GM18517 (cell line): ENCODE data around the gene GPATCH8.
"Not testable (repeated sequence)": the region's sequence is repeated elsewhere in the genome, so short reads cannot be mapped to it uniquely, and the experiment has no call there.

ENCODE experiments used
- ATAC-seq: cut with Tn5 transposase; IDR thresholded peaks from one replicate; pipeline ENCODE4 v1.9.1; 2021; ENCODE audit warnings: mild to moderate bottlenecking, moderate library complexity; ENCODE audit not compliant: unreplicated experiment

The GPATCH8 gene

DNA sequence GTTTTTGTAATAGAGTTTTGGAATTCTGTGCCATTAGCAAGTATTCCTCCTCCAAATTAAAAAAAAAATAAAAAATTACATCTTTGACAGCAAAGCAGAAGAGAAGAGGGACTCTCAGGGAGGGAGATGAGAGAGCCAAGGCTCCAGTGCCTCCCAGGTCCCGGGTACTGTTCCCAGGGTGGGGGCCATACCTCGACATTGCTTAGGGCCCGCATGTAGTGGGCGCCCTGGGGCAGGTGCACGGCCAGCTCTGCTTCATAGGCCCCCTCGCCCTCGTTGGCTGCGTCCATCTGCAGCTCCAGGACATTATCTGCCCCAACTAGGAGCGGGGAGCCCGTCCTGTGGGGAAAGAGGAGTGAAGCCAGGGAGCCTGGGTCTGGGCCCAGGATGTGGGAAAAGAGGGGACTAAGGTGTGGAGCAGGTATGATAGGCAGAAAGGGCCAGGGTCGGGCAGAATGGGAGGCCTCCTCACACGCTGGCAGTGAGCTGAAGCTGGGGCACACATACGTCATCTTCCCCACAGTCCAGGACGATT is 125.0 kb downstream of the GPATCH8 start:
- ATAC-seq, result no peak

DNA sequence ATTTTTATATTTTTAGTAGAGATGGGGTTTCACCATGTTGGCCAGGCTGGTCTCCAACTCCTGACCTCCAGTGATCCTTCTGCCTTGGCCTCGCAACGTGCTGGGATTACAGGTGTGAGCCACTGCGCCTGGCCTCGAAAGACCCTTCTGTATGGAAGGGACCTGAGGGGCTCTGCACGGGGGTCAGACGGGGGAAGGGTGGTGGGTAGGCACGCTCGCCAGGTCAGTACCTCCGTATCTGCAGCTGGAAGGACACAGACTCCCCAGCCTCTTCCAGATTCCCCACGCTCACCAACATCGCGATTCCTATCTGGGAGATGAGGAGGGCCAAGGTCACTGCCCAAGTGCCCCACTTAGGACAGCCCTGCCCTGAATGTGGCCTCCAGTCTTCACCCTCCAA is 126.4 kb downstream of the GPATCH8 start:
- ATAC-seq, result no peak

DNA sequence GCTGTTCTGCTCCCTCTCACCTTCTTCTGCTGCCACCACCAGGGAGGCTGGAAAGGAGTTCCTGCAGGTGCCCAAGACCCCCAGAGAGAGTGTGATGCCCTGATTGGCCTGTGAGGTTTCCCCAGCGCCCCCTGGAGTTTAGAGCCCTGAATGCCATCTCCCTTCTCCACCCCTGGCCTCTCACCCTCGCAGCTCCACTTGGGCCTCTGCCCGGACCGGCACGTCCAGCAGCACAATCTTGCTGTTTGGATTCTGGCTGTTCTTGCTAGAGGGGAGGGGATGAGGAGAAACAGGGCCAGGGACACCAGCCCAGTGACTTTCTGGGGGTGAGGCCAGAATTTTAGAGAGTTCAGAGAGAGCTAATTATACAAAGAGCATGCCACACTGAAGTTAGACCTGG is 127.1 kb downstream of the GPATCH8 start:
- ATAC-seq, result no peak

DNA sequence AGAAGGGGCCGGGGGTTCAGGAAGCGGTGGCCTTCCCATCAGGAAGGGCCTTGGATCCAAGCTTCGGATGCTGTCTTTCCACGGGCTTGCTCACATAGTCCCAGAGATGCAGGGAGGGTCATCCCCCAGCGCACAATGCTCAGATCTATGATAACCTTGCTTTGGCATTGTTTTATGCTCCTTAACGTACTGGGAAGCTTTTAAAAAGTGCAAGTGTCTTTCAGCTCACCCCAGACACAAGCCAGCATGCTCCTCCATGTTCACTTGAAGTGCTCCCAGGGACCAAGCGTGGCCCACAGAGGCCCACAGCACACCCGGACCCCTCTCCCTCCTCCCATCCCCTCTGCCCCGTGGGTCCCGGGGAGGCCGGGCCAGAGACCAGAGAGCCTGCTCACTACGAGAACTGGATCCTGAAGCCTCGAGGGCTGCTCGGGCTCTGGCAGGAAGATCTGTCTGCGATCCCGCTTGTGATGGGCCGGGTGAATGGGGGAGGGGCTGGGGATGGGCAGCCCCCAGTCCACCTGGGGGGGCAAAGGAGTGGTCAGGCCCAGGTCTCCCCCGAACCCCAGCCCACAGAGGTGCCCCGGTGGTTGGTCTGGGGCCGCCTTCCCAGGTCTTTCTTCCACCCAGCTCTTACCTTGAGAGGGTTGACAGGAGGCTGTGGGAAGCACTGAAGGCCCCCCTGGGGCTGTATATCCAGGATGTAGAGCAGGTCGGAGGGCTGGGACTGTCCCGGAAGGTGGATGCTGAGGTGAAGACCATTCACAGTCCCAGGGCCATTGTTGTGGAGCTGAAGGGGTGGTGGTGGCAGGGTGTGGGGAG is 127.8 kb downstream of the GPATCH8 start:
- ATAC-seq, result no peak

DNA sequence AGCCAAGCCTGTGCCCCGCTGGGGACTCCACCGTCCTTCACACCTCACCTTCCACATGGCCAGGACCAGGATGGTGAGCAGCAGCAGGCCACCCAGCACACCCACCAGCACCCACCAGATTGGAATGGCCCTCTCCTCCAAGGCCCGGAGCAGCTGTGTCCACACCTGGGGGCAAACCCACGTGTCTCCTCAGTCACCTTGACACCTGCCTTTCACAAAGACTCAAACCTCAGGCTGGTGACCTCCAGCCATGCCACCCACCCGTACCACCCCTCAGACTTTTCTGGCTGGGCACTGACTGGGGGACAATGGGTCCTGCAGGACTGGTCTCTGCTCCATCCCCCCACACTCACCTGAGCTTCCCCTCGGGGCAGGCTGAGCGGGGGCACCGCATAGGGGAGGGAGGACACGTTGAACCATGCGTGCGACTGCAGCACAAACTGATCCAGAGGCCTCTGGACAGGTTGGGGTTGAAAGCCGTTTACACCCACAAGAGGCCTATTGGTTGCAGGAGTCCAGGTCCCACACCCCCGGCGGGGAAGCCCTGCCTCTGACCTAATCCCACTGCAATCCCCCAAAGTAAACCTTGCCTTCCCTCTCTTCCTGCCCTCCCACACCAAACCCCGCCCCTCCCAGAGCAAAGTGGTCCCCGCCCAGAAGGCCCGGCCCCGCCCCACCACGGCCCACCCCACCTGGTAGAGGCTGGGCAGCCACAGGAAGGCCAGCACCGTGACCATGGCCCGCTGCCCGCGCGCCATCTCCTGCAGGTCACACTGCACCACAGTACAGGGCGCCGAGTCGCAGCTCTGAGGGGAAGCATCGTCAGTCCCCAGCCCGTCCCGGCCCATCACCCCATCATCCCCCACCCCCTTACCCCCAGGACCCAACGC is 128.7 kb downstream of the GPATCH8 start:
- no peak for ATAC-seq

DNA sequence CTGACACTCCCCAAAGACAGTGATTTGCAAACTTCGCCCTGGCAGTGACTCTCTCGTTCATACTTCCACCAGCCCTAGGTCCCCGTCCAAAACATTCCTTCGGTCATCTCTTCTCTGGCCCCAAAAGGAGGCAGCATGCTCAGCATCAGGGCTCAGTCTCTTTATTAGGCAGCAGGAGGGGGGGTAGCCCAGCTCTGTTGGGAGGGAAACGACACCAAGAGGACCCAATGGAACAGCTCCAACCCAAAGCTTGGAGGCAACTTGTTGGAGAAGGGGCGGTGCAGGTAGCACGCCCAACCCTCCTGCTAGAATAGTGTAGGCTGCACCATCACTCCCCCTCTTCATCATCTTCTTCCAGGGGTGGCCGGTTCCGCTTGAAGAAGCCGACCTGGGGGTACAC is 131.2 kb downstream of the GPATCH8 start:
- no peak for ATAC-seq

DNA sequence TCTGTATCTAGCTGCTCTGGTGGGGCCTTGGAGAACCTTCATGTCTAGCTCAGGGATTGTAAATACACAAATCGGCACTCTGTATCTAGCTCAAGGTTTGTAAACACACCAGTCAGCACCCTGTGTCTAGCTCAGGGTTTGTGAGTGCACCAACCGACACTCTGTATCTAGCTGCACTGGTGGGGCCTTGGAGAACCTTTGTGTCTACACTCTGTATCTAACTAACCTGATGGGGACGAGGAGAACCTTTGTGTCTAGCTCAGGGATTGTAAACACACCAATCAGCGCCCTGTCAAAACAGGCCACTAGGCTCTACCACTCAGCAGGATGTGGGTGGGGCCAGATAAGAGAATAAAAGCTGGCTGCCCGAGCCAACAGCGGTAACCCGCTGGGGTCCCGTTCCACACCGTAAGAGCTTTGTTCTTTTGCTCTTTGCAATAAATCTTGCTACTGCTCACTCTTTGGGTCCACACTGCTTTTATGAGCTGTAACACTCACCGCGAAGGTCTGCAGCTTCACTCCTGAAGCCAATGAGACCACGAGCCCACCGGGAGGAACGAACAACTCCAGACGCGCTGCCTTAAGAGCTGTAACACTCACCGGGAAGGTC is 133.7 kb downstream of the GPATCH8 start:
- ATAC-seq, result not testable (repeated sequence)

DNA sequence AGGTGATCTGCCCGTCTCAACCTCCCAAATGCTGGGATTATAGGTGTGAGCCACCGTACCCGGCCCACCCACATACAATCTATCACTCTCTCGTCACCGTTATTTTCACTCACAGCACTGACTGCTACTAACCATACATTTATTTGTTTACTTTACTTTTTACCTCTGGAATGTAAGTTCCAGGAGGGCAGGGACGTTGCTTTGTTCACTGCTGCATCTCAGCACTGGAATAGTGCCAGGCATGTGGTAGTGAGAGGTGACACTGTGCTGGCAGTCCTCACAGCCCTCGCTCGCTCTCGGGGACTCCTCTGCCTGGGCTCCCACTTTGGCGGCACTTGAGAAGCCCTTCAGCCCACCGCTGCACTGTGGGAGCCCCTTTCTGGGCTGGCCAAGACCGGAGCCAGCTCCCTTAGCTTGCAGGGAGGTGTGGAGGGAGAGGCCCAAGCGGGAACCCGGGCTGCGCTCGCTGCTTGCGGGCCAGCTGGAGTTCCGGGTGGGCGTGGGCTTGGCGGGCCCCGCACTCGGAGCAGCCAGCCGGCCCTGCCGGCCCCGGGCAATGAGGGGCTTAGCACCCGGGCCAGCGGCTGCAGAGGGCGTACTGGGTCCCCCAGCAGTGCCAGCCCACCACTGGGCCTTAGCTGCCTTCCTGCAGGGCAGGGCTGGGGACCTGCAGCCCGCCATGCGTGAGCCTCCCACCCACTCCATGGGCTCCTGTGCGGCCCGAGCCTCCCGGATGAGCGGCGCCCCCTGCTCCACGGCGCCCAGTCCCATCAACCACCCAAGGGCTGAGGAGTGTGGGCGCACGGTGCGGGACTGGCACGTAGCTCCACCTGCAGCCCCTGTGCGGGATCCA is 134.6 kb downstream of the GPATCH8 start:
- not testable (repeated sequence) for ATAC-seq

DNA sequence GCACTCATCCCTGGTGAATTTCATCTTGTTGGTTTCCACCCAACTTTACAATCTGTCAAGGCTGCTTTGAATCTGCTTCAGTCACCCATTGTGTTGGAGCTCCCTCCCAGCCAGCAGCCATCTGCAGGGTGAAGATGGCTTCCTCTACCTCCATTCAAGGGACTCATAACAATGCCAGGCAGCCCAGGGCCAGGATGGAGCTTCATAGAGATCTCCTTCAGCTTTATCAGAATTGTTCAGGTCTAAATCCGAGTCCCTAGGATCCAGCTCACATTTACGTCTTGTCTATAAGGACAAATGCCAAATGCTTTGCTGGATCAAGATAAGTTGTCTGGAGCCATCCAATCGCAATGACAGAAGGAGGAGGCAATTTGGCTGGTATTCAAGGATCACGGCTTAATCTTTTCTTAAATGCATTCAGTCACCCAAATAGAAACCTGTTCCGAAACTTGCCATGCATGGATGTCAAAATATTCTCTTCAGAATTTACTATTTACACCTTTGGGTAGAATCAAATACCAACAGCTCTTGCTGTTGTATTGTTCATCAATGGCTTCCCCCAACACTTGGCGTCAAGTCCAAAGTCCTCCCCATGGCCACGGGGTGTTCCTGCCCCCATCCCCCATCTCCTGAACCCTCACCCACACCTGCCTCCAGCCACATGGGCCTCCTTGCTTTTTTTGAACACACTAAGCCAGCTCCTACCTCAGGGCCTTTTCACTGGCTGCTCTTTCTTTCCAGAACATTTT is 135.8 kb downstream of the GPATCH8 start:
- no peak for ATAC-seq

DNA sequence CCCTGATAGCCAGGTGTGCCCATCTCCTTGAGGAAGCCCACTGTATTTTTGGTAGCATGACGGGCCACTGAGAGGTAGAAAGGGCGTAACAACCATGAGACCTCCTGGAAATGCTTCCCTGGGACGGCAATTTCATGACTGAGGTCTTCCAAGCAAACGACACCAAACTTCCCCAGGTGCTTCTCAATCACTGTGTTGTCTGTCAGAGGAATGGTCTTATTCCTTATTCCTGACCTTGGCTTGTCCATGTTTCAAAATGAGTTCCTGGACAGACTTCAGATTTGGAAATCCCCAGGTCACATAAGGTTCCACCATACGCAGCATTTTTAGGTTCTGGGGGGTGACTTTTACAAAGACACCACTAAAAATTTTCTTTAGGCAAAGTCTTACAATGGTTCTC is 138.2 kb downstream of the GPATCH8 start:
- ATAC-seq, result not testable (repeated sequence)

DNA sequence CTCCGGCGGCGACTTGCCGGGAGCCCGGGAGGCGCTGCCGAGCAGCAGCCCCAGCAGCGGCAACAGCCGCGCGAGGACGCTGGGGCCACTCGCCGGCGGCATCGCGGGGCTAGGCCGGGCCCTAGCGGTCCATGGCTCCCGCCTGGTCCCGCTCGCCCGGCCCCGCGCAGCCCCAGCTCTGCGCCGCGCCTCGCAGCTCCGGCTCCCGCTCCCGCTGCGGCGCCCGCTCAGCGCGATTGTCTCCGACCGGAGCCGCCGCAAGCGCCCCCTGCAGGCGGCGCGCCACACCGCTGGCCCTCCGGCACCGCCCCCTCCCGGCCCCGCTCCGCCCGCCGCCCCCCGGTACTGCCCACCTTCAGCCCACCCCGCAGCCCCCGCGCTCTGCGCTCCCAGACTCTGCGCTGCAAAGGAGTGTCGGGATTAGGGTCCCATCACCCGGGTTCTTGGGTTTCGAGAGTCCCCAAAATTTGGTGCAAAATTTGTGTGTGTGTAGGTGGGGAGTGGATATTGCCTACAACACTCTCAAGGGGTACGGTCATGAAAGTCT is 139.5 kb downstream of the GPATCH8 start, which contains the start of gene FAM171A2:
Gene FAM171A2, minus strand, starts transcription at position 241 of the 547 bp plus-strand sequence. Its CDS starts 139 bp downstream, at position 102.
- no peak for ATAC-seq

DNA sequence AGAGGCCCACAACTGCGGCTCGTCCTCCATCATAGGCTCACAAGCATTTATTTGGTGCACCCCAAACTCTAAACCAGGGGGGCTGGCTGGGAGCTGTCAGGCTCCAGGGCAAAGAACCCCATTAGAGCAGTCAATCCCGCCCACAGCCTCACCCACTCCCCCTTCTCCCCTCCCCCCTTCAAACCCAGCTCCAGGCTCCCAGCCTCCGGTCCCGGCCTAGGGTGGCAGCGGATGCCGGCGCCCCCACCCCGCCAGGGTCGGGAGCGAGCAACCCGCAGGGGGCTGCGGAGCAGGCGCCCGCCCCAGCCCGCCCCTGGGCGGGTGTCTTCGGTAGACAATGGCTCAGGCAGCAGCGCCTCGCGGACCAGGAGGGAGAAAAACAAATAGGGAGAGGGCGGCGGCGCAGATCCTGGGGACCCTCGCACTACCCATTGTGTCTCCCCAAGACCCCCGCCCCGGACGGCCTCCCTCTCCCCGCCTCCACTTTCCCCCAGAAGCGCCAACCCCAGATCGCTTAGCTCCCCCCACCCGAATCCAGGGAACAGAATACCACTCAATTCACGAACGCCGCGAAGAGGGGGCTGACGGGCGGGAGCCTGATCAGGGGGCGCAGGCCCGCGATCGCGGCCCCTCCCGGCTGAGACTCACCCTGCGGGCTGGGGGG is 140.1 kb downstream of the GPATCH8 start:
- ATAC-seq, result no peak

DNA sequence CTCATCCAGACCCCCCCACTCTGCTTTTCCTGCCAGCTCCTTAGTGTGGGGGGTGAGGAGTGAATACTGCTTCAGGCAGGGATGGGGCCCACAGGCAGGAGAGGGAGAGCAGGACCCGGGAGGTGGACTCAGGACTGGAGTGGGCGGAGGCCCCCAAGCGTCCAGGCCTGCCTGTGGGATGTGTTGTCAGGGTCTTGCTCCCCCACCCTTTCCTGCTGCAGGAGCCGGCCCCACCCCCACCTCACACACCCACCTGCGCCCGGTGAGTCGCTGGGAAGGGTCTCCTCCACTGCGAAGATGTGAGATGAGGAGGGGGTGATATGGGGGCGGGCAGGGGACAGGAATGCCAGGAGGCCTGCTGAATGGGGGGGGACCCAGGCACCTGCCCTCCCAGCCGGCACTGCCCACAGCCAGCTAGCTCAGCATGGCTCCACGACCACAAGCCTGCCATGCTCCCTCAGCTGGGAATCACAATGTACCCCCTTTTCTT is 140.7 kb downstream of the GPATCH8 start:
- no peak for ATAC-seq

DNA sequence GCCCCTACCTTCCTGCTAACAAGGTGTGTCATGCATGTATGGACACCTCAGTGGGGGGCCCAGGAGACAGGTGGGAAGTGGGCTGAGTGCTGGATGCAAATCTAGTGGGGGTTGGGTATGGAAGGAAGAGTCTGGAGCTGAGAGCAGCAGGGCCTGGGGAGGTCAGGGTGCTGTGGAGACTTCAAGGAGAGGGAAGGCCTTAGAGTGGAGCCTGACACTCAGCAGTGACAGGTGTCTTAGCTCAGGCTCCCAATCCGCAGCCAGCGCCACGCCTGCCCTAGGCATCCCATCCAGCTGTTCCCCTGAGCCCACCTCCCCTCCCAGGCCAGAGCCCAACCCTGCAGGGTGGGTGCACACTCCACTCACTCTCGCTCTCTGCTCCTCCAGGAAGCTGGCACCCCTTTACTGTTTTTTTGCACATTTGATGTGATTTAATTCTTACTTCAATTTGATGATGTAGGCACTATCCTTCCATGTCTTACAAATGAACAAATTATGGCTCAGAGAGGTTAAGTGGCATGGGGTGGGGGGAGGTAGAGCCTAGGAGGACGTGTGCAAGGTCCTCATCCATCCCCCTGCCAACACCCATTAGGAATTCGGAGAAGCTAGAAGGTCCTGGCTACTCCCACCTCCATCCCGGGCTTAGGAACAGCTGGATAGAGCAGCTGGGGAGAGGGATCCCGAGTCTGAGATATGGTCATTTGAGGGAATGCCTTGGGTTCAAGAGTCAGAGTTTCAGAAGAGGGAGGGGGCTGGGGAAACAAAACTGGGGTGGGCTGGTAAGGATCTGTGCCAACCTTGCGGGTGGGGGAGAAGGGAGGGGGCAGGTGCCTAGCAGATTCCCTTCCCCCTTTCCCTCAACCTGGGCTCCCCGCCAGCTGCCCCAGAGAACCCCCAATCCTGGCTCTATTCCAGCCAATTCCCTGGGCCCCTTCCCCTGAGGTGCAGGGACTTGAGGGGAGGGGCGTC is 141.6 kb downstream of the GPATCH8 start:
- no peak for ATAC-seq

DNA sequence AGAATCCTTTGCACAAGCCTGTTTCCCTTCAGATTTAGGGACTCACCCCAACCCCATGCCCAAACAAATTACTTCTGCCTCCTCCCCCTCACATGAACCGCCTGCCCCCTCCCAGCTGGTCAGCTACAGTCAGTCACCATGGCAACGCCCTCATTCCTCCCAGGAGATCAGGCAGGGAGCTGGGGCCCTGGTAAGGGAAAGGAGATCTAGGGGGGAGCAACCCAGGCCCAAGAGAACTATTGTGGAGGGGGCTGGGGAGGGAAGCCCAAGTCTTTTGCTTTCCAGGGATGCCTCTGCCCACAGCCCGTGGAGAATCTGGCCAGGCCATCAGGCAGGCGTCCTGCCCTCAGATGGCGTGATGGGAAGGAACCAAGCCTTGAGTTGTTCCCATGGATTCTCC is 142.4 kb downstream of the GPATCH8 start:
- no peak for ATAC-seq

DNA sequence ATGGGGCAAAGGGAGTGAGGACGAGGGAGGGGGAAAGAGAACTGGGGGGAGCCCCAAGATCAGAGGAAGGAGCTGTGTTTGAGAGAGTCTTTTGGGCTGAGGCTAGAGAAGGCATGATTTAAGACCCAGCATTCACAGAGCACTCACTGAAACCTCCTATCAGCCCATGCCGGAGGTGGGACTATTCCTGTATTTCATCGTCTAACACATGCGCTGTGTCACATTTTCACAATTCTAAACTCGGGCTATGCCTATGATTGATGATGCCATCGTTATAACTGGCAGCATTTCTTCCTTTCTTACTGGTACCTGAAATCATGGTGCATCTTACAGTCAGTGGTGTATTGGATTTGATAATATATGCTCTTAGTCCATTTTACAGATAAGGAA is 143.1 kb downstream of the GPATCH8 start:
- no peak for ATAC-seq

DNA sequence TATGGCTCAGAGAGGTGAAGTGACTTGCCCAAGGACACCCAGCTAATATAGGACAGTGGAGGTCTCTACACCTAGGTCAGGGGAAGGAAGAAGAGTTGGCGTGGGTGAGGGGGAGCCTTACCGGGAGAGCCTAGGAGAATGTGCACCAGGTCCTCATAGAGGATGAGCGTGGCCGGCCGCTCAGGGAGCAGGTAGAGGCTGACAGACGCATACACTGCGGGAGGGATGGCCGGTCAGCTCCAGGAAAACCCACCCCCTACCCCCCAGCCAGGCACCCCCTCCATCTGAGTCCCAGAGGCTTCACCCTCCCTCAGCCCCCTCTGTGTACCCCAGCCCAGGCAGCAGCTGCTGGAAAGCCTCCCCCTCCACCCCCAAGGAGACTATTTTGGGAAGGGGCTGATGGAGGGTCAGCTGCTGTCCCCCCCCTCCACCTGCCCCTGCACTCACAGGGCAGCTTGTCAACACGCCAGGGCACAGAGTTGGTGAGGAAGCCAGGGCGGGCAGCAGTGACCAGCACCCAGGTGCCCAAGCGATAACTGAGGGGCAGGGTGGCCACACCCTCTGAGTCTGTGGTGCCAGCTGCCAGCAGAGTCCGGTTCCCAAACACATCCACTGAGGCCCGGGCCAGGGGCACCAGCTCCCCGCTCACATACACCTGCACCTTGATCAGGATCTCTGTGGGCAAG is 143.6 kb downstream of the GPATCH8 start:
- ATAC-seq, result no peak
